Kidney (tissue), 14 donors: ENCODE measurements around the gene SESN1. TPM values are rescaled to one million over a fixed set of nuclear protein-coding genes. Genes with fewer than 3 reads are reported as not detected.
A peak's percentile ranks its signal among the peaks of the same experiment; 100 is the strongest.

Experiments
- DNase-seq, 5 donors: peaks; one replicate each; pipeline ENCODE4 v3.0.0-alpha.2; 2013 to 2020
- FAIRE-seq: peaks from 2 replicates; lab custom pipeline; 2012; peaks lifted over from hg19 to GRCh38; lab: Jason Lieb, UNC
- H3K27ac ChIP-seq, 2 donors: one replicate each; pipeline ENCODE4 v1.7.0; 2013; ENCODE audit warnings: low read depth in 2 of 2, low read length in 2 of 2, inconsistent platforms in 1 of 2
- H3K27me3 ChIP-seq: one replicate; pipeline ENCODE4 v1.7.1; 2013; ENCODE audit warnings: low read length, inconsistent platforms; ENCODE audit not compliant: control insufficient read depth, insufficient read depth
- H3K36me3 ChIP-seq, 3 donors: one replicate each; pipeline versions ENCODE4 v1.7.0 to v1.7.1; 2013; ENCODE audit warnings: low read length in 3 of 3, control low read depth in 1 of 3, inconsistent platforms in 1 of 3; ENCODE audit not compliant: insufficient read depth in 3 of 3, control insufficient read depth in 2 of 3
- H3K4me1 ChIP-seq, 3 donors: one replicate each; pipeline versions ENCODE4 v1.7.0 to v1.7.1; 2013; ENCODE audit warnings: low read length in 3 of 3, inconsistent platforms in 1 of 3, low read depth in 1 of 3; ENCODE audit not compliant: control insufficient read depth in 2 of 3, insufficient read depth in 2 of 3
- H3K4me3 ChIP-seq, 3 donors: one replicate each; pipeline versions ENCODE4 v1.7.0 to v1.8.1; 2013; ENCODE audit warnings: low read length in 3 of 3, control low read depth in 1 of 3, inconsistent platforms in 1 of 3
- H3K9ac ChIP-seq, 3 donors: one replicate each; pipeline versions ENCODE4 v1.7.0 to v1.7.1; 2013; ENCODE audit warnings: low read length in 3 of 3, control low read depth in 1 of 3, inconsistent platforms in 1 of 3
- H3K9me3 ChIP-seq, 3 donors: one replicate each; pipeline versions ENCODE4 v1.7.0 to v1.7.1; 2013; ENCODE audit warnings: low read length in 3 of 3, control low read depth in 1 of 3, inconsistent platforms in 1 of 3; ENCODE audit not compliant: control insufficient read depth in 2 of 3, insufficient read depth in 1 of 3
- CTCF ChIP-seq: IDR thresholded peaks from 3 replicates; pipeline ENCODE4 v1.5.1; 2012; ENCODE audit warnings: mild to moderate bottlenecking, moderate library complexity, borderline replicate concordance; ENCODE audit not compliant: insufficient read depth; ENCODE audit errors: extremely low read depth
- intact Hi-C: fragments of 100-400 bp; cut with DNase I; formaldehyde crosslinking; loops from one replicate; pipeline ENCODE4 v1.11.1; 2022
- polyA plus RNA-seq: library from polyadenylated mRNA; stranded (reverse); fragments of 350-450 nt; fragmentation: Illumina TruSeq; extraction: RNeasy Lipid Tissue Mini Kit (QIAGEN cat#74804); gene quantifications from one replicate; pipeline ENCODE4 v1.2.3, GENCODE V29; 2014; ENCODE audit warnings: low read depth, low replicate concordance; ENCODE audit not compliant: insufficient read depth
- total RNA-seq: library from RNA; stranded (reverse); fragmentation: NEBNext Ultra II Directional; extraction: Animal tissue kit (Norgen Biotek cat#: 25700); gene quantifications from one replicate; pipeline ENCODE4 v1.2.1, GENCODE V29; 2021
- donor health status: control.
- donor health status: control.
- donor health status: control.
- donor health status: control.
- donor health status: control.
- donor health status: DM: yes; HTN: yes; CAD: no.
- donor health status: Normal renal cell carcinoma (clear cell type).

The SESN1 gene
- total and polyA plus RNA-seq, 2 donors from 2014 or later, result 14.8 to 26.0 TPM

DNA sequence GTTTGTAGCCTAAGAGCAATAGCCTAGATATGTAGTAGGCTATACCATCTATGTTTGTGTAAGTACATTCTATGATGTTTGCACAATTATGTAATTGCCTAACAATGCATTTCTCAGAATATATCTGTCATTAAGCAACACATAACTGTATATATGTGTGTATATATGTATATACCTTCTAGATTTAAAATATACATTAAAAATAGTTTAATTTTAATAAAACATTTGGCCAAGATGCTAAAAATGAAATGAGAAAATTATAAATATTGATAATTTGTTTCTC lies 20.6 kb downstream of the SESN1 start:
- TF ChIP-seq CTCF, result no peak
- Histone ChIP-seq H3K27me3 (no peaks in the 10 kb centered on the region), H3K9me3 (no peaks in the 10 kb centered on the region), H3K27ac (no peak overlapping the region), H3K36me3 (no peaks in the 10 kb centered on the region), H3K9ac (no peak overlapping the region), H3K4me1 (peaks cover 0 to 6% (median 0%) of the 10 kb centered on the region in 3 donors), H3K4me3 (no peak overlapping the region)
- peak; percentile 60 for FAIRE-seq
- intact Hi-C loops, result loop anchor here (5.0 kb wide), 1 partner anchor 532 kb away; no protein-coding TSS in a partner anchor
- no peak for DNase-seq

- Histone ChIP-seq H3K36me3 (no peaks in the 10 kb centered on the region), H3K9ac (no peak overlapping the region), H3K27ac (no peak overlapping the region), H3K4me1 (peaks cover 0 to 6% (median 0%) of the 10 kb centered on the region in 3 donors), H3K9me3 (no peaks in the 10 kb centered on the region), H3K27me3 (no peaks in the 10 kb centered on the region), H3K4me3 (no peak overlapping the region)
- peak; percentile 97 for FAIRE-seq
- peak; percentile 50 for TF ChIP-seq CTCF
- DNase-seq, result peak in 3 of 5 donors; percentile 47 to 90 (median 86)
- intact Hi-C loops, result loop anchor here (5.0 kb wide), 1 partner anchor 531 kb away; no protein-coding TSS in a partner anchor
These were observed 21.1 kb downstream of the SESN1 start for GRCh38 chr6:109073344-109074132.

DNA sequence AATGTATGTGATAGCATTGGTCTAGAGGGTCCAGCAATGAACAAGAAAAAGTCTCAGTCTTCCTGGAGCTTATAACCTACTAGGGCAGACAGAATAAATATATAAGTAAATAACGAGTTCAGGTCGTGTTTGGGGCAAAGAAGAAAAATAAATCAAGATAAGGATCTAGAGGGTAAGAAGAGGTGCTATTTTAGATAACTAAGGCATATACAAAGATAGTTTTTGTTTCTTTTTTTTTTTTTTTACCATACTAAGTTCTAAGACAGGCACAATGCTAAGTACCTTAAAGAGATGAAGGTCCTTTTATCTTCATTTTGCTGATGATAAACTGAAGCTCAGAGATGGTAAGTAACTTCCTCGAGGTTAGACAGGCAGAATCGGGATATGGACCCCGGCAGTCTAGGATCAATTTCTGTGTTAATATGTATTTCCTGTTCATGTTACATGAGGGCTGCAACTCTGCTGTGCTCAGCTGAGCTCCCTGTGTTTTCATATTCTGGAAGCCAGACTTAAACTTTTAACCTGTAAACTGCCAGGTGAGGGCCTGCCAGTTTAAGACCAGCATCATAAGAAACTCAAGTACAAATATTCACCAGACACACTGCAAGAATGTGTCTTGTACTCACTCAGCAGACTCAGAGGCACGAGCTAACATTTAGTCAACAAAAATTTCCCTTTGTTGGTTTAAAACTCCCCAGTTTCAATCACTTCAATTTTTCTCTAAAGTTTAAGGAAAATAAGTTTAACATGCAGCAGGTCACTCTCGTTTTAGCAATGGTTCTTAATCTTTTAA lies 23.3 kb downstream of the SESN1 start:
- TF ChIP-seq CTCF, result no peak
- no peak overlapping the region for H3K9ac ChIP-seq
- no peaks in the 10 kb centered on the region for H3K36me3 ChIP-seq
- H3K27ac ChIP-seq, result no peak overlapping the region
- FAIRE-seq (no peak), DNase-seq (no peak)
- H3K27me3 ChIP-seq, result no peaks in the 10 kb centered on the region
- intact Hi-C loops, result loop anchor here (5.0 kb wide), 1 partner anchor 529 kb away; no protein-coding TSS in a partner anchor
- H3K4me1 ChIP-seq, result peaks cover 0 to 11% (median 0%) of the 10 kb centered on the region in 3 donors
- H3K4me3 ChIP-seq, result no peak overlapping the region
- H3K9me3 ChIP-seq, result no peaks in the 10 kb centered on the region
